Activated CD8-positive, alpha-beta memory T cell treated with anti-CD3 and anti-CD28 coated beads, Interleukin-2, amount 50 U/mL, for 24 hours (primary cell): ENCODE results near the gene PDE3A.

Experiments
- DNase-seq: peaks from one replicate; pipeline ENCODE4 v3.0.0-alpha.2; 2020; ENCODE audit errors: extremely low read depth

PDE3A gene

GRCh38 chr12:20457582-20457981 is 89.2 kb downstream of the PDE3A start:
- DNase-seq: no peak

DNA sequence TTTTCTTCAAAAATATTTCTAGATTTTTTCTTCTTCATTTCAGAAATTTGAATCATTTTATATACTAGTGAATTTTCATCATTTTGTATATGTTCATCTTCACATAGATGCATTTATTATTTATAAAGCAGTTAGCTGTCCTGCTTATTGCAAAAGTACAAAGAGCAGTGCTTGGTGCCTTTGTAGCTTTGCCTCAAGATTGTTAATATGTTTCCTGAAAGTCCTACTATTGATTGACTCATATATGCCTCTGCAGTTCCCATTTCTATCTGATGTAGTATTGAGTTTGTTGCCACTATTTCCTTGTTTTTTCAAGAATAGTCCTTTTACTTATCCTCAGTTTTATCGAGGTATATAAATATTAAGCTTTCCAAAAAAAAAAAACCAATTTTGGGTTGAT is 89.7 kb downstream of the PDE3A start:
- DNase-seq: no peak

- DNase-seq: no peak
Measured at GRCh38 chr12:20459920-20460319, 91.6 kb downstream of the PDE3A start.

DNA sequence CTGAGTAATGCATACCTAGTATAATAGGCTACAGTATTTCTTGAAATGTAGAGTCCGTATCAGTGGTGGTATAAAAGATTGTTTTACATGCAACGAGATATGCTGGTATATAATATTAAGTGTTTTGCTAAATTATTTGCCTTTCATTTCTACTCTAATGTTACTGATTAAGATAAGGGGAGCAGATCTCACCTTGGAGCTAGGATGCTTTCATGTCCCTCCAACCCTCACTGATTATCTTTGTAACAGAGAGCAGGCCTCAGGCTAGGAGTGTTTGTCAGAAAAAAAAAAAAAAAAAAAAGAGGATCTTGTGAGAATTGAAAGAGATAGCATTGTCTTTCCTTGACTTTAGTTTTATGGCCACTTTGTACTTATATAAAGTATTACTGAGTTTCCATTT is 92.6 kb downstream of the PDE3A start:
- DNase-seq: no peak

GRCh38 chr12:20463913-20464524 is 95.7 kb downstream of the PDE3A start:
- no peak for DNase-seq

- no peak for DNase-seq
Measured at GRCh38 chr12:20469300-20469699, 101.0 kb downstream of the PDE3A start.

GRCh38 chr12:20469756-20470155 is 101.4 kb downstream of the PDE3A start:
- no peak for DNase-seq

- no peak for DNase-seq
Measured at GRCh38 chr12:20472102-20472782, 103.9 kb downstream of the PDE3A start.

DNA sequence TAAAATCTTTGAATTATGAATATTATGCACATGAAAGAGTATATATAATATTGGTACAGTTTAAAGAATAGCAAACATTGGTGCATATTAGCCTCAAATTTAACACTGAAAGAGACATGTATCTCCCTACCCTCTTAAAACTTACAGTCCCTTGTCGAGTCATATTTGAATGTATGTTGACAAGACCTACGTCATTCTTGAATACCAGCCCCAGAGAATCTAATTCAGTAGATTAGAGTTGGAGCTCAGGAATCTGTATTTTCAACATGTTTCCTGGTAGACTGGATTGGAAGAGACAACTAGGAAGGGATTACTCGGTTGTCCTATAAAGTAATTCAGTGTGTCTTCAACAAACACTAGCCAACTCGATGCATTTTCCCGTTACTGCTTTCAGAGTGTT is 104.8 kb downstream of the PDE3A start:
- no peak for DNase-seq

GRCh38 chr12:20474016-20474415 is 105.7 kb downstream of the PDE3A start:
- DNase-seq: no peak

GRCh38 chr12:20474443-20474842 is 106.1 kb downstream of the PDE3A start:
- no peak for DNase-seq

- no peak for DNase-seq
Measured at GRCh38 chr12:20475542-20475941, 107.2 kb downstream of the PDE3A start.

DNA sequence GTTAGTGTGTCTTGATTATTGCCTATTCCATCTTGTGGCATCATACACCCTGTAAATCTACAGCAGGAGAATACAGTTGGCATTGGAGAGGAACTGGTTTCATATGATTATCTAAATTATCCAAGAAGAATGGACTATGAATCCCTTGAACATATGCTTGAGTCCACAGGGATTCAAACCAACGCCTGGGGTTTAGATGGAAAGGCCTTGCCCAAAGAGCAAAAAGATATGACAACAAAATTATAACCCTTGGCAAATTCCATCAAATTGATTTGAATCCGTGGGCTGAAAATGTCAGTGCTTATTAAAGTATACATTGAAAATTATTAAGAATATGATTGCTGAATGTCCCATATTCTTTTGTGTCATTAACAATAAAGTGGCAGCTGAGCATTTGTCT is 108.2 kb downstream of the PDE3A start:
- DNase-seq: no peak

DNA sequence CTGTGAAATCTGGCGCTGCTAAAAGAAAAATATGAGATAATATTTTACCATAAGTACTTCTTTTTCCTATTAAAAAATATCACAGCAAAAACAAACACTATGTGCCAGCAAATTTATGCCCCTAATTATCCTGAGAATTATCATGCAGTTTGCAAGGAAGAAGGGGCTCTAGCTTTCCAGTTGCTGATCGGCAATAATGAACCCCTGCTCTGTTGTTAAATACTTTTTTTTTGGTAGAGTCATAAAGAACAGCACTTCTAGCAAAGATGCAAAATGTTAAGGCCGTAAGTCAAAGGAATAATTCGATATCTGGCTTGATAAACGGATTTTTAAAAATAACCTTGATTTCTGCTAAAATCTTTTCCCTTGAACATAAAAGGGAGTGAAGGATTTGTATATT is 108.9 kb downstream of the PDE3A start:
- DNase-seq: no peak

GRCh38 chr12:20477672-20478071 is 109.3 kb downstream of the PDE3A start:
- no peak for DNase-seq

GRCh38 chr12:20482491-20483054 is 114.2 kb downstream of the PDE3A start:
- no peak for DNase-seq

DNA sequence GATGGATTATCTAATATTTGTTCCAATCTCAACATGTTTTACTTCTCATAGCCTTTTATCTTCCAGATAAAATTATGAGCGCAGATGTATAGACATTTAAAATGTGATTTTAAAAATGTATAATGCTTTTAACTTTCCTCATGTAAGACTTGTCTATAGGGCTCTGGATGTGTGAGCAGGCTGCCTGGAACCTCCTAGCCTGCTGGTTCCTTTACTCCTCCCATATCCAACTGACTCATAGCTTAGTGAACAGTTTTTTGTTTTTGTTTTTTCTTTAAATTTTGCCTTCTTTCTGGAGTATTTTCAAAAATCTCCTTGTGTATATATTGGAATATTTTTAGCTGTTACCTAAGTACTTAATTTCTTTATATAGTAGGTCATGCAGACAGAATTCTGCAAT is 115.4 kb downstream of the PDE3A start:
- no peak for DNase-seq

- DNase-seq: no peak
Measured at GRCh38 chr12:20486233-20486632, 117.9 kb downstream of the PDE3A start.

DNA sequence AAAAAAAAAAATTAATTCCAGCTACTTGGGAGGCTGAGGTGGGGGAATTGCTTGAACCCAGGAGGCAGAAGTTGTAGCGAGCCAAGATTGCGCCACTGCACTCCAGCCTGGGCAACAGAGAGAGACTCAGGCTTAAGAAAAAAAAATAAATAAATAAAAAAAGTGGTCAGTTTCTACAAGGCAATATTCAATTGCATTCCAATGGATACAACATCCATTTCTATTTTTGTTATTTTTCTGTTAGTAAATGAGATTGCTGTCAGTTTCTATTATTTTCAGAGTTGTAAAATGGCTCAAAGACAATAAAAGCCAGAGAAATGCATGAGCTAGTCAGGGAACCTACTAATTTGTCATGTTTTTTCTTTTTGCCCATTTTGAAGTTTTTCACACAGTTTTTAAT is 119.2 kb downstream of the PDE3A start:
- DNase-seq: no peak

- DNase-seq: no peak
Measured at GRCh38 chr12:20489645-20490044, 121.3 kb downstream of the PDE3A start.

DNA sequence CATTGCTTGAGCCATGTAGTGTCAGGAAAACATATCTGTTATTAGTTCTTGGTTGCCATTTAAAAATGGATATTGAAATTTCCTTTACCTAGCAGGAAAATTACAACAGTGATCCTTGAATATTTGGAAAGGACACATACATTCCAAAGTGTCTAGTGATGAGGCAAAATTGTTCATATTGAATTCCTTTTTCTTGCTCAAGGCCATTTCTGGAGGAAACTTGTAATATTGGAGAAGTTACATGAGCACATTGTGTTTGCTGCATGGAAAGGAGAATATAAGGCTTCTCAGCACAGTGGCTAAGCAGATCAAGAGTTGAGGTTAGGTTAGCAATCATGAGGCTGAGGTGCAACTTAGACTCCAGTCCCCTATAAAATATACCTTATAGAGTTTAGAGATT is 121.9 kb downstream of the PDE3A start:
- DNase-seq: no peak

DNA sequence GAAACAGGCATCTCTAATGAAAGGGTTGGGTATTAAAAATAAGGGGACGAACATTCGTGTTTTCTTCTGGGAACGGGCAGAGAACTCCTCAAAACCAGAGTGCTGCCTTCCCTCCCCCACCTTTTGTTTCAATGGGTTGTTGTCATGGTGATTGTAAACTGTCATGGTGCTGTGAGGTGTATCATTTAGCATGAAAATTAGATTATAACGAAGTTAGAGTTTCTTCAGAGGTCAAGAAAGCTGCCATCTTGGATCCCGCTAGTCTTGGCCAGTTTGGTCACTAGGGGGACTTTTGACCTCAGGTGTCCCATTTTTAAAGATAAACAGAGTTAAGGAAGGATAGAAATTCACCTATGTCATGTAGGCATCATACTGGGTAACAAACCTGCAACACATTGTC is 123.0 kb downstream of the PDE3A start:
- DNase-seq: no peak

DNA sequence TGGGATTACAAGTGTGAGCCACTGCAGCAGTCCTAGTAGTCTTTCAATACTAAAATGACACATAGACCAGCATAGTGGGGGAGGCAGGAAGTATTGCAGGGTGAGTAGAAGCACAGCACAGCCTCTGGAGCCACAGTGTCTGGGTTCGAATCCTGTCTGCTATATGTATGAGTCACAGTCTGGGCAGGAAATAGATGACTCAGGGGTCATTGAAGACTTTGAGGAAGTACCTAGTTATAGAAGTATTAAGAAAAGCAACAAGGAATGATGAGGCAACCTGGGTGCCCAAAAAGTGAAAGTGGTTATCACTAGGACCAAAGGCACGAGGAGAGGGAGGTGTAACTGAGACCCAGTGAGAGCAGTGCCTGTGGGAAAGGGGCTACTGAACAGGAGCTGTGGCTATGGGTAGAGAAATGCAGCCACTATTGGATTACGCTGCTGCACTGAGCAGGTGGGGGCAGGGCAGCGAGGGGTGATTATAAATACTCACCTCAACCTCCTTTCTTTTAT is 124.0 kb downstream of the PDE3A start:
- DNase-seq: no peak
